ENCODE data around the gene KRT72.

The KRT72 gene

GRCh38 chr12:52551216-52551865 lies 49.9 kb downstream of the KRT72 start:
- TF ChIP-seq SIN3A (IDR thresholded peaks at IDR 0.05; ENCODE audit: borderline replicate concordance, insufficient read depth, low read length) = no peak
- TF ChIP-seq FOXP2 (optimal IDR thresholded peaks at IDR 0.05; ENCODE audit: borderline replicate concordance, extremely low read depth, extremely low read length, insufficient read depth) = no peak
- TF ChIP-seq POLR2AphosphoS5 (IDR thresholded peaks at IDR 0.05; ENCODE audit: low read depth, low read length) = no peak

- TF ChIP-seq FOXP2 (optimal IDR thresholded peaks at IDR 0.05; ENCODE audit: borderline replicate concordance, extremely low read depth, extremely low read length, insufficient read depth) = no peak
- no peak for TF ChIP-seq SIN3A (IDR thresholded peaks at IDR 0.05; ENCODE audit: borderline replicate concordance, insufficient read depth, low read length)
- no peak for TF ChIP-seq TAF1 (IDR thresholded peaks at IDR 0.05; ENCODE audit: borderline replicate concordance, insufficient read depth, low read length)
- no peak for TF ChIP-seq POLR2AphosphoS5 (IDR thresholded peaks at IDR 0.05; ENCODE audit: low read depth, low read length)
- TF ChIP-seq, protein P1, sequence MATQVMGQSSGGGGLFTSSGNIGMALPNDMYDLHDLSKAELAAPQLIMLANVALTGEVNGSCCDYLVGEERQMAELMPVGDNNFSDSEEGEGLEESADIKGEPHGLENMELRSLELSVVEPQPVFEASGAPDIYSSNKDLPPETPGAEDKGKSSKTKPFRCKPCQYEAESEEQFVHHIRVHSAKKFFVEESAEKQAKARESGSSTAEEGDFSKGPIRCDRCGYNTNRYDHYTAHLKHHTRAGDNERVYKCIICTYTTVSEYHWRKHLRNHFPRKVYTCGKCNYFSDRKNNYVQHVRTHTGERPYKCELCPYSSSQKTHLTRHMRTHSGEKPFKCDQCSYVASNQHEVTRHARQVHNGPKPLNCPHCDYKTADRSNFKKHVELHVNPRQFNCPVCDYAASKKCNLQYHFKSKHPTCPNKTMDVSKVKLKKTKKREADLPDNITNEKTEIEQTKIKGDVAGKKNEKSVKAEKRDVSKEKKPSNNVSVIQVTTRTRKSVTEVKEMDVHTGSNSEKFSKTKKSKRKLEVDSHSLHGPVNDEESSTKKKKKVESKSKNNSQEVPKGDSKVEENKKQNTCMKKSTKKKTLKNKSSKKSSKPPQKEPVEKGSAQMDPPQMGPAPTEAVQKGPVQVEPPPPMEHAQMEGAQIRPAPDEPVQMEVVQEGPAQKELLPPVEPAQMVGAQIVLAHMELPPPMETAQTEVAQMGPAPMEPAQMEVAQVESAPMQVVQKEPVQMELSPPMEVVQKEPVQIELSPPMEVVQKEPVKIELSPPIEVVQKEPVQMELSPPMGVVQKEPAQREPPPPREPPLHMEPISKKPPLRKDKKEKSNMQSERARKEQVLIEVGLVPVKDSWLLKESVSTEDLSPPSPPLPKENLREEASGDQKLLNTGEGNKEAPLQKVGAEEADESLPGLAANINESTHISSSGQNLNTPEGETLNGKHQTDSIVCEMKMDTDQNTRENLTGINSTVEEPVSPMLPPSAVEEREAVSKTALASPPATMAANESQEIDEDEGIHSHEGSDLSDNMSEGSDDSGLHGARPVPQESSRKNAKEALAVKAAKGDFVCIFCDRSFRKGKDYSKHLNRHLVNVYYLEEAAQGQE (IDR thresholded peaks at IDR 0.05; ENCODE audit: insufficient read depth in 1 of 2, low read depth in 2 of 2, low read length in 2 of 2) = no peak
These were observed 55.1 kb downstream of the KRT72 start for GRCh38 chr12:52546126-52546525.

- TF ChIP-seq POLR2AphosphoS5 (IDR thresholded peaks at IDR 0.05; ENCODE audit: low read depth, low read length) = no peak
- no peak for TF ChIP-seq FOXP2 (optimal IDR thresholded peaks at IDR 0.05; ENCODE audit: borderline replicate concordance, extremely low read depth, extremely low read length, insufficient read depth)
These were observed 57.0 kb downstream of the KRT72 start for GRCh38 chr12:52543985-52544883.

- TF ChIP-seq SIN3A (IDR thresholded peaks at IDR 0.05; ENCODE audit: borderline replicate concordance, insufficient read depth, low read length) (no peak), POLR2AphosphoS5 (IDR thresholded peaks at IDR 0.05; ENCODE audit: low read depth, low read length) (no peak), FOXP2 (optimal IDR thresholded peaks at IDR 0.05; ENCODE audit: borderline replicate concordance, extremely low read depth, extremely low read length, insufficient read depth) (no peak), TAF1 (IDR thresholded peaks at IDR 0.05; ENCODE audit: borderline replicate concordance, insufficient read depth, low read length) (no peak)
- TF ChIP-seq, protein P1 (IDR thresholded peaks at IDR 0.05; ENCODE audit: insufficient read depth in 1 of 2, low read depth in 2 of 2, low read length in 2 of 2) = no peak
These were observed 58.4 kb downstream of the KRT72 start for GRCh38 chr12:52542785-52543318.

DNA sequence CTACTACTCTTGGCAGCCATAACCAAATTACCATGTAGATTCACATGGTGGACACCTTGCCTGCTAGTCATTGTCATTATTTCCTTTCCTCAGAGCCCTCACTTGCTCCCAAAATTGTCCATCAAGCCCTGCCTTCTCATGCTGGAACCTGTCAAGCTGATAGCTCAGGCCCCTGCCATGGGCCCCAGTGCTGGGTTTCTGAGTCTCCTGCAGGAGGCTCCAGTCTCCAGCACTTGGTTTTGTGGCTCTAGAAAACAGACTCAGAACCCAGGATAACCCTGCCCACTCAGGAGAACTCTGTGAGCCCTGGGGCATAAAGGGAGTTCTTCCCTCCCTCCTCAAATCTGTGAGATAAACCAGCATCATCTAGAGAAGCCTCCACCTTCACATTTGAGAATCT lies 59.1 kb downstream of the KRT72 start:
- TF ChIP-seq POLR2AphosphoS5 (IDR thresholded peaks at IDR 0.05; ENCODE audit: low read depth, low read length) (no peak), SIN3A (IDR thresholded peaks at IDR 0.05; ENCODE audit: borderline replicate concordance, insufficient read depth, low read length) (no peak), TAF1 (IDR thresholded peaks at IDR 0.05; ENCODE audit: borderline replicate concordance, insufficient read depth, low read length) (no peak), FOXP2 (optimal IDR thresholded peaks at IDR 0.05; ENCODE audit: borderline replicate concordance, extremely low read depth, extremely low read length, insufficient read depth) (no peak)
- TF ChIP-seq, protein P1 (IDR thresholded peaks at IDR 0.05; ENCODE audit: insufficient read depth in 1 of 2, low read depth in 2 of 2, low read length in 2 of 2) = no peak
